ENCODE data around the gene SERINC3.

Gene SERINC3

GRCh38 chr20:44532981-44533331 is 11.1 kb upstream of the SERINC3 start:
- peak; percentile 15 for DNase-seq (ENCODE audit: low read depth)

DNA sequence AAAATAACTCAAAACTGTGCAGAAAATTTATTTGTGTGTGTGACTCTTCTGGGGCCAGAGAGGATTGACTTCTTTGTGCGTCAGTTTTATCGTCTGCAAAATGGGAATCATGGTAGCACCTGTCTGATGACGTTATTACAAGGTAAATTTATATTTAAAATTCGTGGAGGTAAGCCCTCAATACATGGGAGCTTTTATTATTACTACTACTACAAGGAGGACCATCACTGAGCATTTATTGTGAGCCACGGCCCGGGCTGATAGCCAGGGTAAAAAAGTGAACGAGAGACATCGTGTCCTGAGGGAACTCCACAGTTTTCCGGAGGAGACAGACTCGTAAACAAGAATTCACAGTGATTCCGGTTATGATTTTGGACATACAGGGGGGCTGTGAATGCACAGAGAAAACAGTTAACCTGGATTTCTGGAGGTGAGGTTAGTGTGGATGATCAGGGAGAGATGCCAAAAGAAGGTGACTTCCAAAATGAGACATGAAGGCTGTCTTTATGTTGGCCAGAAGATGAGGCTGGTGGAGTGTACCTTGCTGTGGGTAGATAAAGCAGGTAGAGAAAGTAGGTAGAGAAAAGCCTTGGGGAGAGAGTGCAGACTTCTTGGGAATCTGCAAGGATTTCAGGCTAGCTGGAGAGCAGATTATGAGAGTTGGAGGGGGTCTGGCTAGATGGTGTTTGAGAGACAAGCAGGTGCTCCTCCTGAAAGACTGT is 10.6 kb upstream of the SERINC3 start:
- DNase-seq (ENCODE audit: low read depth) = no peak

DNA sequence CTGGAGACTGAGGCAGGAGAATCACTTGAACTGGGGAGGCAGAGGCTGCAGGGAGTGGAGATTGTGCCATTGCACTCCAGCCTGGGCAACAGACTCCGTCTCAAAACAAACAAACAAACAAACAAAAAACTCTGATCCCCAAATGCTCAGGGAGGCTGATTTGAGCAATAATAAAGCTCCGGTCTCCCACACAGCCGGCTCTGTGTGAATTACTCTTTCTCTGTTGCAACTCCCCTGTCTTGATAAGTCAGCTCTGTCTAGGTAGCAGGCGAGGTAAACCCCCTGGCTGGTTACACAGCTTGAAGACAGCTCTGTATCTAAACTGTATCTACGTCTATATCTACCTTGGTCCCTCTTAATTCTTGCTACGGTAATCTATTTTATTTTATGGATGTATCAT is 6.4 kb upstream of the SERINC3 start:
- no peak for DNase-seq (ENCODE audit: low read depth)

DNA sequence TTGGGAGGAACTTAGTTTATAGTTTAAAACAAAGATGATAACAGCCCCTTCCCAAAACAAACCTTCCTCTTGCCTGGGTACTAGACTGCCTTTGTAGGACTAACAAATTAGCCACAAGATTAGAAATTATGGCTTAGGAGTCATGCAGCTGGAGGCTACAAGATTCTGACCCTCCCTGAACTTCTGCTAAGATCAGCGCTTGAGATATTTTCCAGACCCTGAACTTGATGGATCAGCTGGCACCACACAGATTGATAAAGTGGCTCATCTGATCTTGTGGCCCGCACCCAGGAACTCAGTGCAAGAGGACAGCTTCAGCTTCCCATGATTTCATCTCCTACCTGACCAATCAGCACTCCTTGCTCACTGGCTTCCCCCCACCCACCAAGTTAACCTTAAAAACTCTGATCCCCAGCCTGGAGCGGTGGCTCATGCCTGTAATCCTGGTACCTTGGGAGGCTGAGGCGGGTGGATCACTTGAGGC is 5.9 kb upstream of the SERINC3 start:
- DNase-seq (ENCODE audit: low read depth) = no peak

DNA sequence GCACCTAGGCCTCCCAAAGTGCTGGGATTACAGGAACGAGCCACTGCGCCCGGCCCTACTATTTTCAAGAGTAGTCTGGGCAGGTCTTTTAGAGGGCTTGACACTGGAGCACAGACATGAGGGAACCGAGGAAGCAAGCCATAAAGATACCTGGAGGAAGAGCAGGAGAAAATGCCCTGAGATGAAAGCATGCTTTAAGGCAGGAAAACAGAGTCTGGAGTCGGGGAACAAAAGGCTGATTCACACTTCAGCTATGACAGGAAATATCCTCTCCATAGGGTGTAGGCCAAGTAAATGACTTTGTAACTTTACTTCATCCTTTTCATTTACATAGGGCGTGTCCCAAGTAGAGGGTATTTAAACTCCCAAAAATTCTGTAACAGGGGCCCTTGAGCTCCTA is 4.3 kb upstream of the SERINC3 start:
- DNase-seq (ENCODE audit: low read depth) = peak; percentile 7

- DNase-seq (ENCODE audit: low read depth) = no peak
These were observed 1.9 kb upstream of the SERINC3 start for GRCh38 chr20:44523746-44524145.

DNA sequence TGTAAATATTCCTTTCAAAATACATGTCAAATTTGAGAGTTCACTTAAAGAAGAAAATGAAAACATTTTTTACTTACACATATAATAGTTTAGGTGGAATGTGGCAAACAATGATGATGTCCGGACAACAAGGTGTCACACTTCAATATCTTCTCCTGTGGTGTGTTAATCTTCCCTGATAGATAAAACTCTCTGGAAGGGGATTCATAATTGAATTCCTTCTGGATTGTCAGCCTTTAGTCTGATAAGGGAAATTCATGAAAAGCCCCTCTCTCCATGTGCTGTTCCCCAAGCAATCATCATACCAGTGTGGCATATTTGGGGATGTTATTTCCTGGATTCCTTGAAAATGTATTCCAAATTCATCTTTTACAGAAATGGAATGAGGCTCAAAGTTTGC is 971 bp upstream of the SERINC3 start:
- DNase-seq (ENCODE audit: low read depth) = no peak

DNA sequence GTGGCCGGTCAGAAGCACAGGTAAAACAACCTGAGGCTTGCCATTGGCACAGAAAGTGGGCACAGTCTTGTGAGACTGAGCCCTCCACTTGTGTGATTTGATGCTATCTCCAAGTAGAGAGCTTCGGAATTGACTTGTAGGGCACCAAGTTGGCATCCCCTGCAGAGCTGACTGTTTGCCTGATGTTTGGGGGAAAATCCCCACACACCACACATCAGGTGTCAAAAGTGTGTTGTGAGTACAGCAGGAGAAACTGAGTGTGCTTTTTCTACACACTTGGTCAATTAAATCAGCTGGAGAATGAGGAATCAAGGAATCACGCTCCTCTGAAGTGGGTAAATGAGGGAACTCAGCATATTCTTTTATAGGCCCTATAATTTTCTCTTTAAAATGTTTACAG is 989 bp downstream of the SERINC3 start:
- DNase-seq (ENCODE audit: low read depth) = no peak

DNA sequence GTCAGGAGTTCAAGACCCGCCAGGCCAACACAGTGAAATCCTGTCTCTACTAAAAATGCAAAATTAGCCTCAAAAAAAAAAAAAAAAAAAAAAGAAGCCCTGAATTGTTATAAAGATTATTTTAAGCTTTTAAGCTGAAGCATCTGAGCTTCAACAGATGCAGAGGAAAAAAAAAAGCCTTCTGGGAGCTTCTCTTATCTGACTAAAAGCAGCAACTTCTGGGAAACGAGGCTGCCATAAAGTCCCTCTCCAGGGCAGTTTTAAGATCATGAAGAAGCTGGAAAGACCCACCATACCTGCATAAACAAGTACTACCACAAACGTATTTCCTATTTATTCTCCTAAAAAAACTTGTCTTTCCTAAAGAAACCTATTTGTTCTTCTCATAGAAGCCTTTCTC is 3.6 kb downstream of the SERINC3 start:
- DNase-seq (ENCODE audit: low read depth) = no peak

DNA sequence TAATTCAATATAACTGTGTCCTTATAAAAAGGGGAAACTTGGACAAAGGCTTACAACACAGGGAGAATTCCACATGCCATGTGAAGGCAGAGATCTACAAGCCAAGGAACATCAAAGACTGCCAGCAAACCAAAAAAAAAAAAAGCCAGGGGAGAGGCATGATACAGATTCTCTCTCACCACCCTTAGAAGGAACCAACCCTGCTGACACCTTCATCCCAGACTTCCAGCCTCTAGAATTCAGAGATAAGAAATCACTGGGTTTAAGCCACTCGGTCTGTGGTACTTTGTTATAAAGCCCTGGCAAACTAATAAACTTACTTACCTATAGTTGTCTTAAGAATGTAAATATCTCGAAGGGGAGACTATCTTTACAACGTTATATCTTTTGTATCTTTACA is 4.4 kb downstream of the SERINC3 start:
- peak; percentile 36 for DNase-seq (ENCODE audit: low read depth)

DNA sequence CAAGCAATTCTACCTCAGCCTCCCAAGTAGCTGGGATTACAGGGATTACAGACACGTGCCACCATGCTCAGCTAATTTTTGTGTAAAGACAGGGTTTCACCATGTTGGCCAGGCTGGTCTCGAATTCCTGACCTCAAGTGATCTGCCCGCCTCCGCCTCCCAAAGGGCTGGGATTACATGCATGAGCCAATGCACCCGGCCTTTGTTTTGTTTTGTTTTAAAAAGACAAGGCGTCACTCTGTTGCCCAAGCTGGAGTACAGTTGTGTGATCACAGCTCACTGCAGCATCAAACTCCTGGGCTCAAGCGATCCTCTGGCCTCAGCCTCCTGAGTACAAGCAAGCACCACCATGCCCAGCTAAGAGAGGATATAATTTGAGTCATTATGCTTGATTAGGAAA is 5.4 kb downstream of the SERINC3 start:
- peak; percentile 85 for DNase-seq (ENCODE audit: low read depth)

- no peak for DNase-seq (ENCODE audit: low read depth)
These were observed 8.0 kb downstream of the SERINC3 start for GRCh38 chr20:44513871-44514270.

DNA sequence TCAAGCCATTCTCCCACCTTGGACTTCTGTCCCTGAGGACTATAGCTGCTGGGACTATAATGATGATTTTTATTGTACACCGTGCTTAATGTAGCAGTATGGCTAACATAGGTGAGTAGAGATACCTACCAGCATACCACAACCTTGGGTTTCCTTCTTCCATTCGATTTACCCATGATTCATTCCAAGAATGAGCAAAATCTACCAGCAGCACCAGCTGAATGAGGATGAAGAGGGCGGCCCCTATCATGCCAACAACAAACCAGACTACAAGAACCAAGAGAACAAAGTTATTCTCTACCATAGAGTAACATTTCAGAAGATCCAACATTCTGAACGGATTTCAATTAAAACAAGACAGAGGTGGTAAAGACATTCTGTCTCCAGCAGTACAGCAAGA is 12.1 kb downstream of the SERINC3 start:
- no peak for DNase-seq (ENCODE audit: low read depth)

DNA sequence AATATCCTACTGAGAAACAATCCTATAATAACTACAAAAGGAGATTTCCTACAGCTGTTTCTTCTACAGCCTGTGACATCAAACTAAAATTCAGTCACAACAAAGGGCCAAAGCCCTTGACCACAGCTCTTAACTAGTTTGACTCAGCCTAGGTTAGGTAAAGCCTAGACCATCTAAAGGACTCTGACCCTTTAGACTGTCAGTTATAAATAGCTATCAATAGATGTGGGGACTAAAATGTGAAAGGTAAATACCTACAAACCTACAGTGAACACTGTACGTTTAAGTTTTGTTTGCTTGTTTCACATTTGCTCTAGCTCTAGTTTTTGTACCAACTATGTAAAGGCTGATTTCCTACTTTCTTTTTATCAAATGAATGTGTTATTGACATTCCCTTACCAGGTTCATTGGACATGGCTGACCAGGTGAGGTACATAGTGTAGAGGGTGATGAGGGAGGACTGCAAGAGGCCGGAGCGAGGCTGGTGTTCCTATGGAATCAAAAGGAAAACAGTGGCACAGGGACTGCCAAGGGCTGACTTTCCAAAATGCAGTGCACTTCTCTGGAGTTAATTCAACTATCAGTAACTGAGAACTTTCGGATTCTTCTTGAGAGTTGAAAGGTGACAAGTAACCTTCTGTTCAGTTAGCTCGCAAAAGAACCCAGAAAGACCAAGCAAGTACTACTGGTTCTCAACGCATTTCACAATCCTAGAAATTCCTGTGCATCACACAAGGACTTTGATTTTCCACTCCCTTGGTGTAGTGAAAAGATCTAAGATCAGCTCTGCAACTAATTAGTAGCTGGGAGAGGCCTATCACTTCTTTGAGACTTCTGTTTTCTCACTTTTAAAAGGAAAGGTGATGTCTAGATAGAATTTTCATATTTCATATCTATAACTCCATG is 17.2 kb downstream of the SERINC3 start:
- no peak for DNase-seq (ENCODE audit: low read depth)

DNA sequence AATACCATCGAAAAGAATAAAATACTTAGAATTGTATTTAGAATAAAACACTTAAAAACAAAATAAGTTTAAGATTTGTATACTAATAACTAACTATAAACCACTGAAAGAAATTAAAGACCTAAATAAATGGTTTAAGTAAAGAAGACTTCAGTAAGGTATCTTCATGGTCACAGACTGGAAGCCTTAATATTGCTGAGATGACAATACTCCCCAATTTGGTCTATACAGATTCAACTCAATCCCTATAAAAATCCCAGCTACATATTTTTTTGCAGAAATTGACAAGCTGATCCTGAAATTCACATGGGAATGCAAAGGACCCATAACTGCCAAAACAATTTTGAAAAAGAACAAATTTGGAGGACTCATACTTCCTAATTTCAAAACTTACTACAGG is 18.9 kb downstream of the SERINC3 start:
- no peak for DNase-seq (ENCODE audit: low read depth)

DNA sequence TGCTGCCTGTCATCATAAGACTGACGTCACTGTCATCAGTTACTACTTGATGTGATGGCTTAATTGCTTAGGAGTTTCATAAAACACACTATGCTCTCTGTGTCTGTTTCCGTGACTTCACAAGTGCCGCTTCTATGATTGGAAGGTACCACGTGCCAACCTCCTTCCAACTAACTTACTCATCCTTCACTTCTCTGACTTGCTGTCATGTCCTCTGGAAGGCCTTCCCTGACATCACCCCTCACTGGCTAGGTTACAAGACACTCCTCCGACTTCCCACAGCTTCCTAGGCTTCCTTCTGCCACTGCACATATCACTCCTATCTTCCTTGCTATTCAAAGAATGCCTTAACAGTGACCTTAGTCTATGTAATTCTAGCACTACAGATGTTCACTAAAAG is 20.4 kb downstream of the SERINC3 start:
- peak; percentile 35 for DNase-seq (ENCODE audit: low read depth)

GRCh38 chr20:44500221-44500620 is 21.6 kb downstream of the SERINC3 start:
- DNase-seq (ENCODE audit: low read depth) = no peak

DNA sequence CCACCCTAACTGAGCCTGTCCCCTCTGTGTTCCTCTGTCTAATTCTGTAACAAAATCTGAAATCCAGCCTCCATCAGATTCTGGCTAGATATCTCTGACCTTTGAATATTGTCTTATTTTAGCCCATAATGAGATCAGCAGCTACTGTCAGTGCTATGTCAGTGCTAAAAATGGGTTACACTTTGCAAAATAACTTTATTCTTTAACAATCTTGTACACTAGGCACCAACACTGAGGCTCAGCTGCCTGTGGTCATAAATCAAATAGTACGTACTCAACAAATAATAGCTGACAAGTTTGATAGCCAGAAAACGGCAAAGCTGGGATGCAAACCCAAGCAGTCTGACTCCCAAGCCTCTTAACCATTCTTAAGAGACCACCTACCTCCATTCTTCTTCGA is 24.1 kb downstream of the SERINC3 start:
- DNase-seq (ENCODE audit: low read depth) = no peak

GRCh38 chr20:44496976-44497375 is 24.9 kb downstream of the SERINC3 start:
- DNase-seq (ENCODE audit: low read depth) = peak; percentile 42

DNA sequence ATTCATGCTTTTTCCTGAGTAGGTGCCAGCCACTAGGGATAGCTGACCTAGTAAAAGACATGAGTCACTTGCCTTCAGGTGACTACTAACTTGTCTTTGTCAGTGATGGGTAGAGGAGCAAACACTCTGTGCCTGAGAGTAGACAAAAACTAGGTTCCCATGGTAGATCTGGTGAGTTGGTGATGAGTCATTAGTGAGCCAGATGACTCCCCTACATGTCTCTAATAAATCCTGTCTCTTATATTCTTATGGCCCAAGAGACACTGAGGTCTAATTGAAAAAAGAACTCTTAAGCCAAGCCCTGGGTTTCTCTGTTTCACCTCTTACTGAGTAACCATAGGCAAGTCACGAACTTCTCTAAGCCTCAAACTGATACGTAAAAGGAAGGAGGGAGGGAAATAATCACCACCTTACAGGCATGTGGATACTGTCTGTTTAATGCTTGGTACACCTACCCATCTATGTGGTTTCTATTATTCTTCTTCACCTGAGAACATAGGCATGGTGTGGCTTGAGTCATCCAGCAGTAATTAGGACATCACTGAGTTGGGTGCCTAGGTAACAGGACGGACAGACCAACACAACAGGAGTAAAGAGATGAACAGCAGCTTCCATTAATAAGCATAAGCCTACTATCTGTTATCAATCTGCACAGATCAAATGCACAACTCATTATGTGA is 25.9 kb downstream of the SERINC3 start:
- peak; percentile 82 for DNase-seq (ENCODE audit: low read depth)

DNA sequence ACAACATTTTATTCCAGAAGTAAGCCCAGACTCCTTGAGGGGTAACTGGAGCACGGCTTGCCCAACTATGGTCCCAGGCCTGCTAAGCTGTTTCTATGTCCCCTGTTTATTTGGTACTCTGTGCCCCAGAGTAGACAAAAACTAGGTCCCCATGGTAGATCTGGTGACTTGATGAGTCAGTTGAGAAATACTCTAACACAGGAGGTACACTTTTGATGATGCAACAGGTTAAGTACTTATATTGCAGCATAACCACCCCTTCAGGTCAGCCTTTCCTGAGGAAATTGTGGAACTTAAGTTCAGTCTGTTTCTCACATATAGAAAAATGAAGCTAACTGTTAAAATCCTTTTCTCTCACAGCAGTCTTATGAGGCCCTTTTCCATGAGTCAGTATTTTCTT is 26.6 kb downstream of the SERINC3 start:
- peak; percentile 88 for DNase-seq (ENCODE audit: low read depth)

DNA sequence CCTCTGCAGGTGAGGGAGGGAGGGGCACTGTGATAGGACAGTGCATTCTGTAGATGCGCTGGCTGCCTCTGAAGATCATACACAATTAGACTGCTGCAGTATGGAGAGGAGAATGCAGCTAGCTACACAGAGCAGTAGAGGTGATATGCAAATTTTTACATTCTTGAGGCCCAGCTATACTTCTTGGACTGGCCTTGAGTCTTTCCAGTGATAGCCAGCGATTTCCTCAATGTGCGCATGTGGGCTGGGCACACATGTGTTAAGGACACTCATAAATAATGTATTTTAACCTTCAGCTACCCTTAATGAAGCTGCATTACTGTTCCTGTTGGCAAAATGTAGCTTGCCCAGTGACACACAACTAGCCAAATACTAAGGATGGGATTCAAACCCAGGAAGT is 27.2 kb downstream of the SERINC3 start:
- peak; percentile 22 for DNase-seq (ENCODE audit: low read depth)

DNA sequence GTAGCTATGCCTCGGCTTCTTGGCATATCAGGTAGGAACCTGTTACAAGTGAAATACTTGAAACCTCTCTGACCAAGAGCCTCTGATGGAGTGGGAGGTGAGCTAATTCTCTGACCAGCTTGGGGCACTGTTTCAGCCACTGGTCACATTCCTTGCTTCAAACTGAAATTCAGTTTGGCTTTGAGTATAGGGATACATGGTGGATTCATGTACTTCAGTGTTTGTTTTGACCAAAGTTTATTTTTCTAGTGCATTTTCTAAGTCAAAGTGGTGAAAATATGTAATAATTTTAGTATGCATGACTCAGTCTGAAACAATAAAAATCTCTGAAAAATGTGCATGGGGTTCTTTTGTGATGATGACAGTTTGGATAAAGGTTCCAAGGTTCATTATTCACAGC is 27.6 kb downstream of the SERINC3 start:
- peak; percentile 79 for DNase-seq (ENCODE audit: low read depth)
